ENCODE measurements around the gene TMEM184A.

DNA sequence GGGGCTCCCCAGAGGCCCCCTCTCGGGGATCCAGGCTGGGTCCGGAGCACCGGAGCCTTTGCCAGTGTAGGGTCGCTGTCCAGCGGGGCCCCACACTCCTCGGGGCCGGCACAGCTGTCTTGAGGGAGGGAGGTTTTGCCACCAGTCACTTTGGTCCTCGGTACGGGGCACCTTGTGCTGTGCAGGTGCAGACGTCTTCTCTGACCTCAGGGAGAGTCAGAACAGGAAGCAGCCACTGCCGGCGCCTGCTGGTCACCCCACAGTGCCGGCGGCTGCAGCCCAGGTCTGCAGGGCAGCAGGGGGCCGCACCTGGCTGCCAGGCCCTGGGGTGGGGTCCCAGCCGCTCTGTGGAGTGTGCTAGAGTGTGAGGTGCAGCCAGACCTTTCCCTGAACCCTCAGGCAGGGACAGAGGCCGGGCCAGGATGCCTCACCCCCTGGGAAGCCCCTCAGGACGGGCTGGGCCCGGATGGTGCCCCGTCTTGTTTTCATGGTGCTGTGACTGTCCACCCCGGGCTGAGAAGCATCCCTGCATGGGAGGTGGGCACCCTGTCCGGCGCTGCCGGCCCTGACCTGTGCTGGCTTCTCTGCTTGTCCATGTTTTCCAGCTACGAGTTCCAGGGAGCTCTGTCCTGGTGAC is 17.3 kb downstream of the TMEM184A start:
- TF ChIP-seq POLR2A (IDR thresholded peaks at IDR 0.05): no peak
- TF ChIP-seq CTCF (IDR thresholded peaks at IDR 0.05): no peak

Measured in sigmoid colon (tissue), 3 donors.